K562 (cell line): ENCODE results near the gene CCR2. TPM values are rescaled to one million over a fixed set of nuclear protein-coding genes. Genes with fewer than 3 reads are reported as not detected.

Experiments used
- ATAC-seq: fragments of 200-7000 bp; cut with Tn5 transposase; 3 replicates; pipeline ENCODE4 v1.9.1; 2020; ENCODE audit warnings: moderate library complexity
- BruUV-seq: library from RNA; stranded (reverse); fragments of 400-500 nt; replicated peaks from 2 replicates; lab custom pipeline; 2021; lab: Mats Ljungman, UMichigan
- CTCF ChIA-PET: fragments of 300-600 bp; formaldehyde crosslinking; extraction: SDS; loops from one replicate; lab custom pipeline; 2021; ENCODE audit warnings: low intra/inter-chr PET ratio; lab: Yijun Ruan, JAX
- POLR2A ChIA-PET: fragments of 300-600, 350-650 bp; sonication (Branson Sonifier 250); formaldehyde crosslinking; extraction: SDS; loops from one replicate; lab custom pipeline; 2021; ENCODE audit warnings: antibody characterized with exemption, inconsistent platforms; lab: Yijun Ruan, JAX
- DNase-seq, 4 experiments: peaks; one replicate each; pipeline versions ENCODE4 v3.0.0 to v3.0.0-alpha.2; 2011 to 2018; ENCODE audit warnings: low spot score in 3 of 4, mixed read lengths in 3 of 4; ENCODE audit errors: extremely low read depth in 1 of 4
- FAIRE-seq: peaks from 2 replicates; lab custom pipeline; 2011; peaks lifted over from hg19 to GRCh38; lab: Jason Lieb, UNC
- H2AFZ ChIP-seq: 2 replicates; pipeline ENCODE4 v1.6.0; 2011; ENCODE audit warnings: low read depth, low read length, control low read depth, inconsistent platforms
- H3K27ac ChIP-seq: fragments of 200-600 bp; 3 replicates; pipeline ENCODE4 v1.8.0; 2011; ENCODE audit warnings: low read depth, mild to moderate bottlenecking, control low read depth, inconsistent platforms, low read length, moderate library complexity, mixed read lengths; ENCODE audit errors: extremely low read depth
- H3K27me3 ChIP-seq, 2 experiments: fragments of 300-600 bp in 1 of 2; 2 replicates in 1 of 2; 3 replicates in 1 of 2; pipeline versions ENCODE4 v1.6.0 to v1.8.0; 2011; ENCODE audit warnings: inconsistent platforms in 2 of 2, low read length in 2 of 2, mild to moderate bottlenecking in 1 of 2, mixed read lengths in 1 of 2, moderate library complexity in 1 of 2; ENCODE audit not compliant: control insufficient read depth in 2 of 2, insufficient read depth in 2 of 2
- H3K36me3 ChIP-seq: fragments of 300-600 bp; 3 replicates; pipeline ENCODE4 v1.8.0; 2011; ENCODE audit warnings: mild to moderate bottlenecking, low read length, inconsistent platforms; ENCODE audit not compliant: control insufficient read depth, insufficient read depth
- H3K4me1 ChIP-seq, 2 experiments: fragments of 200-600 bp in 1 of 2; replicated peaks in 1 of 2; 2 replicates in 1 of 2; 3 replicates in 1 of 2; pipeline versions ENCODE4 v1.5.1 to v1.8.0; 2011; ENCODE audit warnings: inconsistent platforms in 2 of 2, low read length in 2 of 2, mild to moderate bottlenecking in 1 of 2, mixed read lengths in 1 of 2, moderate library complexity in 1 of 2; ENCODE audit not compliant: control insufficient read depth in 2 of 2, insufficient read depth in 2 of 2
- H3K4me2 ChIP-seq: 2 replicates; pipeline ENCODE4 v1.6.1; 2011; ENCODE audit warnings: low read length, control low read depth, inconsistent platforms, mixed read lengths; ENCODE audit not compliant: insufficient read depth
- H3K4me3 ChIP-seq: fragments of 200-600 bp; sonication (generic), shearing (Covaris generic); 2 replicates; pipeline ENCODE4 v1.5.1; 2016; ENCODE audit warnings: control low read depth, inconsistent platforms
- H3K79me2 ChIP-seq: fragments of 200-600 bp; 3 replicates; pipeline ENCODE4 v1.8.0; 2011; ENCODE audit warnings: low read length, inconsistent platforms; ENCODE audit not compliant: control insufficient read depth, insufficient read depth
- H3K9ac ChIP-seq, 2 experiments: 2 replicates each; pipeline versions ENCODE4 v1.6.0 to v1.6.1; 2011; ENCODE audit warnings: low read depth in 2 of 2, low read length in 2 of 2, control low read depth in 1 of 2, inconsistent platforms in 1 of 2, mild to moderate bottlenecking in 1 of 2, mixed read lengths in 1 of 2; ENCODE audit not compliant: insufficient read depth in 1 of 2
- H3K9me1 ChIP-seq: one replicate; pipeline ENCODE4 v1.6.0; 2011; ENCODE audit warnings: inconsistent platforms, mild to moderate bottlenecking, low read length, moderate library complexity; ENCODE audit not compliant: control insufficient read depth, insufficient read depth
- H3K9me3 ChIP-seq: replicated peaks from 2 replicates; pipeline ENCODE4 v1.5.1; 2011; ENCODE audit warnings: low read depth, low read length, inconsistent platforms; ENCODE audit not compliant: control insufficient read depth, insufficient read depth
- H4K20me1 ChIP-seq: replicated peaks from 2 replicates; pipeline ENCODE4 v1.6.1; 2011; ENCODE audit warnings: low read length, inconsistent platforms, mixed read lengths; ENCODE audit not compliant: control insufficient read depth, insufficient read depth
- CTCF ChIP-seq, 3 experiments: IDR thresholded peaks in 2 of 3; conservative IDR thresholded peaks in 1 of 3; 2 replicates each; pipeline ENCODE4 v1.5.1; 2011 to 2012; ENCODE audit warnings: low read length in 3 of 3, mild to moderate bottlenecking in 3 of 3, control low read depth in 2 of 3, improper control_type of control experiment in 1 of 3, inconsistent platforms in 1 of 3, low read depth in 1 of 3, mixed read lengths in 1 of 3, moderate library complexity in 1 of 3; ENCODE audit not compliant: insufficient read depth in 2 of 3
- IRF9 ChIP-seq: fragments of 450-650 bp; IDR thresholded peaks from 2 replicates; pipeline ENCODE4 v1.6.1; 2016; ENCODE audit warnings: missing biosample characterization, missing genetic modification characterization
- RAD21 ChIP-seq, 2 experiments: fragments of 250-450 bp in 1 of 2; fragments of 450-650 bp in 1 of 2; sonication (Bioruptor Pico) in 1 of 2; formaldehyde crosslinking in 1 of 2; IDR thresholded peaks in 1 of 2; conservative IDR thresholded peaks in 1 of 2; 2 replicates each; pipeline versions ENCODE4 v1.4.0 to v1.8.0; 2020 to 2022; ENCODE audit warnings: mild to moderate bottlenecking in 2 of 2, moderate library complexity in 1 of 2
- RCOR1 ChIP-seq, 2 experiments: IDR thresholded peaks; 2 replicates each; pipeline ENCODE4 v1.6.1; 2012; ENCODE audit warnings: low read depth in 2 of 2, low read length in 2 of 2, borderline replicate concordance in 1 of 2, improper control_type of control experiment in 1 of 2
- TOE1 ChIP-seq, 2 experiments: fragments of 450-650 bp in 1 of 2; sonication (generic) in 1 of 2; formaldehyde crosslinking in 1 of 2; IDR thresholded peaks; 2 replicates each; pipeline versions ENCODE4 v1.7.1 to v1.8.0; 2016 to 2022; ENCODE audit warnings: borderline replicate concordance in 2 of 2, mild to moderate bottlenecking in 2 of 2, antibody characterized with exemption in 1 of 2, inconsistent platforms in 1 of 2, low read depth in 1 of 2, missing genetic modification reagents in 1 of 2, moderate library complexity in 1 of 2
- ZFX ChIP-seq: sonication (generic); formaldehyde crosslinking; IDR thresholded peaks from 2 replicates; pipeline ENCODE4 v1.8.0; 2022; ENCODE audit warnings: mild to moderate bottlenecking, missing genetic modification reagents, moderate library complexity
- WGBS: fragments of 100-300 bp; shearing (Covaris generic); methylation state at CpG from one replicate; pipeline ENCODE4 v1.1.6; 2016; ENCODE audit warnings: low coverage, mixed read lengths; ENCODE audit not compliant: insufficient coverage; ENCODE audit errors: missing lambda C conversion rate; 5-methylcytosine and 5-hydroxymethylcytosine counted together
- in situ Hi-C: fragments of 300-500 bp; cut with MboI; formaldehyde crosslinking; loops from 4 replicates; pipeline ENCODE4 v1.15.0; 2018; ENCODE audit warnings: inconsistent platforms, mixed read lengths
- intact Hi-C: fragments of 100-400 bp; cut with micrococcal nuclease; formaldehyde crosslinking; loops from 2 replicates; pipeline ENCODE4 v1.14.2; 2022
- polyA plus RNA-seq, 8 experiments: library from polyadenylated mRNA; depleted of rRNA in 4 of 8; stranded (reverse) in 5 of 8; unstranded in 3 of 8; fragments of >200 nt; fragmentation: Nextera tagmentation in 2 of 8; fragmentation: Illumina TruSeq in 1 of 8; extraction: Ambion mirVana in 2 of 8; extraction: Trizol in 1 of 8; gene quantifications; 2 replicates each; pipeline versions ENCODE4 v1.2.1 to v1.2.3, GENCODE V29; 2011 to 2014; ENCODE audit warnings: inconsistent platforms in 1 of 8, missing spikeins in 1 of 8
- total RNA-seq, 7 experiments: library from RNA; depleted of rRNA in 6 of 7; stranded (reverse); fragments of >200 nt in 6 of 7; fragmentation: Illumina TruSeq in 2 of 7; extraction: Trizol in 2 of 7; gene quantifications; 2 replicates each; pipeline versions ENCODE4 v1.2.1 to v1.2.3, GENCODE V29; 2011 to 2021; ENCODE audit warnings: low replicate concordance in 1 of 7

Gene CCR2
- total and polyA plus RNA-seq, 9 of the 15 experiments (the other 6 are each of a cell fraction or from before 2014, with no cell fraction given), result not detected

GRCh38 chr3:46408853-46409252, 54.9 kb downstream of the CCR2 start:
- no TSS peak for BruUV-seq
- no peak overlapping the region for H3K4me3 ChIP-seq
- H3K79me2 ChIP-seq, result peaks cover 2% of the 10 kb centered on the region; the same call in 1 of the 3 replicates

More at GRCh38 chr3:46408853-46409252, 54.9 kb downstream of the CCR2 start:
- intact Hi-C loops (no loop called here), in situ Hi-C loops (loop anchor here (25.0 kb wide), 1 partner anchor 1372 kb away; the partner anchor contains the start of gene CLEC3B)
- Histone ChIP-seq H3K9me1 (no peaks in the 10 kb centered on the region), H3K4me2 (no peak overlapping the region), H3K36me3 (no peaks in the 10 kb centered on the region), H3K4me1 (peaks cover 25 to 46% of the 10 kb centered on the region in 2 experiments), H3K27me3 (no peaks in the 10 kb centered on the region), H4K20me1 (no peaks in the 10 kb centered on the region), H3K27ac (no peak overlapping the region), H3K9me3 (no peaks in the 10 kb centered on the region; the same call in 1 of the 2 replicates), H2AFZ (no peak overlapping the region), H3K9ac (no peak overlapping the region)
- ATAC-seq, result no peak
- peak in 3 of 4 experiments; percentile 28 to 39 (median 34) for DNase-seq
- TF ChIP-seq CTCF (IDR thresholded peaks at IDR 0.05 in 2 of 3, conservative IDR thresholded peaks at IDR 0.05 in 1 of 3; ENCODE audit: insufficient read depth in 2 of 3, low read depth in 1 of 3, low read length in 3 of 3), result peak in 2 of 3 experiments; percentile 41 to 43; a peak in 4 of 6 replicates
- TF ChIP-seq ZFX (CRISPR knock-in tag), result no peak
- TF ChIP-seq TOE1 (IDR thresholded peaks at IDR 0.05; ENCODE audit: borderline replicate concordance), result no peak
- TF ChIP-seq TOE1 (CRISPR knock-in tag; IDR thresholded peaks at IDR 0.05; ENCODE audit: borderline replicate concordance, low read depth), result 0 out of 2 replicates have a peak, but pooled peaks have one; percentile 33
- TF ChIP-seq RAD21 (CRISPR knock-in tag; conservative IDR thresholded peaks at IDR 0.05 in 1 of 2, IDR thresholded peaks at IDR 0.05 in 1 of 2), result peak in 1 of 2 experiments; percentile 21; a peak in 1 of 4 replicates
- no peak for TF ChIP-seq IRF9 (tag)
- TF ChIP-seq RCOR1 (IDR thresholded peaks at IDR 0.05; ENCODE audit: borderline replicate concordance in 1 of 2, low read depth in 2 of 2, low read length in 2 of 2), result 0 out of 4 replicates have a peak, but pooled peaks of 1 of the 2 experiments have one; percentile 2
- FAIRE-seq, result no peak
- CTCF ChIA-PET, result no interaction called here
- WGBS, result 73% methylated on average over 7 of the region's 7 CpGs
- POLR2A ChIA-PET, result interaction anchor here (0.6 to 2.3 kb wide), 4 partner anchors 8 to 402 kb away, joined by 3 to 7 read pairs (median 5); no protein-coding TSS in a partner anchor
